Mucosa of gallbladder (tissue), 1 donor: ENCODE measurements around the gene DLG2. TPM values are rescaled to one million over a fixed set of nuclear protein-coding genes. Genes with fewer than 3 reads are reported as not detected.
A peak's percentile ranks its signal among the peaks of the same experiment; 100 is the strongest.

Experiments
- DNase-seq: peaks from one replicate; pipeline ENCODE4 v3.0.0-alpha.2; 2020; ENCODE audit warnings: low spot score
- total RNA-seq: library from RNA; stranded (reverse); gene quantifications from one replicate; pipeline ENCODE4 v1.2.1, GENCODE V29; 2021
- donor health status: DM: no; HTN: no; CAD: no.

The DLG2 gene
- total RNA-seq, 1 donor from 2014 or later = 4.4 TPM

- no peak for DNase-seq
These were observed 1147.0 kb downstream of the DLG2 start for GRCh38 chr11:84480131-84480530.

- DNase-seq = no peak
These were observed 1150.6 kb downstream of the DLG2 start for GRCh38 chr11:84476581-84476980.

- DNase-seq = no peak
These were observed 1155.6 kb downstream of the DLG2 start for GRCh38 chr11:84471501-84471900.

- DNase-seq = no peak
These were observed 1158.9 kb downstream of the DLG2 start for GRCh38 chr11:84468235-84468634.

GRCh38 chr11:84465040-84465439, 1162.1 kb downstream of the DLG2 start:
- DNase-seq = no peak

GRCh38 chr11:84455691-84456090, 1171.5 kb downstream of the DLG2 start:
- no peak for DNase-seq

GRCh38 chr11:84452211-84452610, 1174.9 kb downstream of the DLG2 start:
- no peak for DNase-seq

- no peak for DNase-seq
These were observed 1188.6 kb downstream of the DLG2 start for GRCh38 chr11:84438565-84438964.

GRCh38 chr11:84437071-84437980, 1189.8 kb downstream of the DLG2 start:
- DNase-seq = peak; percentile 15

- DNase-seq = no peak
These were observed 1196.5 kb downstream of the DLG2 start for GRCh38 chr11:84430661-84431060.

GRCh38 chr11:84425673-84426072, 1201.5 kb downstream of the DLG2 start:
- no peak for DNase-seq

GRCh38 chr11:84420271-84420670, 1206.9 kb downstream of the DLG2 start:
- no peak for DNase-seq

GRCh38 chr11:84419616-84420015, 1207.5 kb downstream of the DLG2 start:
- no peak for DNase-seq

- no peak for DNase-seq
These were observed 1212.2 kb downstream of the DLG2 start for GRCh38 chr11:84414920-84415319.

- DNase-seq = no peak
These were observed 1213.6 kb downstream of the DLG2 start for GRCh38 chr11:84413549-84413948.

GRCh38 chr11:84412862-84413261, 1214.3 kb downstream of the DLG2 start:
- no peak for DNase-seq

GRCh38 chr11:84408946-84409411, 1218.2 kb downstream of the DLG2 start:
- DNase-seq = no peak

GRCh38 chr11:84407091-84407490, 1220.1 kb downstream of the DLG2 start:
- DNase-seq = no peak

GRCh38 chr11:84398017-84398626, 1229.0 kb downstream of the DLG2 start:
- no peak for DNase-seq

GRCh38 chr11:84396521-84396920, 1230.6 kb downstream of the DLG2 start:
- no peak for DNase-seq

GRCh38 chr11:84390441-84391078, 1236.6 kb downstream of the DLG2 start:
- no peak for DNase-seq

- no peak for DNase-seq
These were observed 1237.4 kb downstream of the DLG2 start for GRCh38 chr11:84389696-84390095.

- peak; percentile 47 for DNase-seq
These were observed 1242.4 kb downstream of the DLG2 start for GRCh38 chr11:84384731-84385130.
